Neural cell (in vitro differentiated cells): ENCODE results near the gene ENAH. TPM values are rescaled to one million over a fixed set of nuclear protein-coding genes. Genes with fewer than 3 reads are reported as not detected.

Source experiments
- H2AFZ ChIP-seq: fragments of 200-600, 300-800 bp; sonication (generic), shearing (Covaris generic); 2 replicates; pipeline ENCODE4 v1.6.0; 2014; ENCODE audit warnings: low read depth, mild to moderate bottlenecking, antibody characterized with exemption, low read length, moderate library complexity
- H3F3A ChIP-seq: fragments of 200-600 bp; shearing (Covaris generic); 2 replicates; pipeline ENCODE4 v1.6.1; 2016; ENCODE audit warnings: mild to moderate bottlenecking, moderate library complexity, mixed read lengths, antibody characterized with exemption, low read length; ENCODE audit not compliant: insufficient read depth, poor library complexity, severe bottlenecking
- H3K27ac ChIP-seq: fragments of 200-600, 300-800 bp; sonication (generic), shearing (Covaris generic); 2 replicates; pipeline ENCODE4 v1.5.1; 2014; ENCODE audit warnings: mild to moderate bottlenecking, low read length, moderate library complexity
- H3K27me3 ChIP-seq: fragments of 300-800, 200-600 bp; sonication (generic), shearing (Covaris generic); 2 replicates; pipeline ENCODE4 v1.6.0; 2014; ENCODE audit warnings: mild to moderate bottlenecking, low read depth, low read length, moderate library complexity; ENCODE audit not compliant: insufficient read depth
- H3K36me3 ChIP-seq: fragments of 300-800, 200-600 bp; sonication (generic), shearing (Covaris generic); 2 replicates; pipeline ENCODE4 v1.5.1; 2014; ENCODE audit warnings: mild to moderate bottlenecking, antibody characterized with exemption, low read length, moderate library complexity; ENCODE audit not compliant: insufficient read depth
- H3K4me2 ChIP-seq: fragments of 300-800, 200-600 bp; sonication (generic), shearing (Covaris generic); 2 replicates; pipeline ENCODE4 v1.6.0; 2014; ENCODE audit warnings: mild to moderate bottlenecking, low read length
- H3K4me3 ChIP-seq: fragments of 300-800, 200-600 bp; sonication (generic), shearing (Covaris generic); 2 replicates; pipeline ENCODE4 v1.5.1; 2014; ENCODE audit warnings: mild to moderate bottlenecking, low read length, moderate library complexity
- H3K79me2 ChIP-seq: fragments of 200-600 bp; shearing (Covaris generic); replicated peaks from 2 replicates; pipeline ENCODE4 v1.6.0; 2014; ENCODE audit warnings: mild to moderate bottlenecking, low read length, moderate library complexity; ENCODE audit not compliant: insufficient read depth
- H3K9ac ChIP-seq: fragments of 300-800, 200-600 bp; sonication (generic), shearing (Covaris generic); 2 replicates; pipeline ENCODE4 v1.6.1; 2016; ENCODE audit warnings: mild to moderate bottlenecking, low read length, mixed read lengths
- H3K9me2 ChIP-seq: fragments of 200-600 bp; shearing (Covaris generic); 2 replicates; pipeline ENCODE4 v1.6.1; 2016; ENCODE audit warnings: mild to moderate bottlenecking, low read length, mixed read lengths; ENCODE audit not compliant: insufficient read depth
- H3K9me3 ChIP-seq: fragments of 200-600, 300-800 bp; sonication (generic), shearing (Covaris generic); 2 replicates; pipeline ENCODE4 v1.6.1; 2016; ENCODE audit warnings: mild to moderate bottlenecking, mixed run types, low read length, moderate library complexity, mixed read lengths
- H4K20me1 ChIP-seq: fragments of 200-600 bp; shearing (Covaris generic); 2 replicates; pipeline ENCODE4 v1.6.1; 2016; ENCODE audit warnings: mild to moderate bottlenecking, mixed run types; ENCODE audit not compliant: insufficient read depth
- CTCF ChIP-seq: fragments of 450-650 bp; IDR thresholded peaks from 2 replicates; pipeline ENCODE4 v1.5.1; 2014; ENCODE audit warnings: antibody characterized with exemption, mild to moderate bottlenecking, moderate library complexity; ENCODE audit not compliant: poor library complexity, severe bottlenecking
- EP300 ChIP-seq: fragments of 450-650 bp; conservative IDR thresholded peaks from 2 replicates; pipeline ENCODE4 v1.6.1; 2014; ENCODE audit warnings: antibody characterized with exemption, mild to moderate bottlenecking, moderate library complexity; ENCODE audit not compliant: poor library complexity, severe bottlenecking
- EZH2 ChIP-seq: fragments of 200-600, 300-800 bp; shearing (Covaris generic), sonication (generic); IDR thresholded peaks from 2 replicates; pipeline ENCODE4 v1.6.1; 2014; ENCODE audit warnings: antibody characterized with exemption, low read length, borderline replicate concordance, mild to moderate bottlenecking; ENCODE audit not compliant: insufficient read depth, poor library complexity, severe bottlenecking
- MXI1 ChIP-seq: fragments of 450-650 bp; conservative IDR thresholded peaks from 2 replicates; pipeline ENCODE4 v1.6.1; 2014; ENCODE audit warnings: antibody characterized with exemption, mild to moderate bottlenecking; ENCODE audit not compliant: poor library complexity, severe bottlenecking
- POLR2AphosphoS5 ChIP-seq: IDR thresholded peaks from 2 replicates; pipeline ENCODE4 v1.6.1; 2012
- RAD21 ChIP-seq: fragments of 450-650 bp; conservative IDR thresholded peaks from 2 replicates; pipeline ENCODE4 v1.6.1; 2014; ENCODE audit warnings: antibody characterized with exemption, mild to moderate bottlenecking, moderate library complexity
- REST ChIP-seq: IDR thresholded peaks from 2 replicates; pipeline ENCODE4 v1.6.1; 2012; ENCODE audit warnings: borderline replicate concordance
- SMC3 ChIP-seq: fragments of 450-650 bp; conservative IDR thresholded peaks from 2 replicates; pipeline ENCODE4 v1.6.1; 2014; ENCODE audit warnings: antibody characterized with exemption, mild to moderate bottlenecking, moderate library complexity; ENCODE audit not compliant: poor library complexity
- TAF1 ChIP-seq: IDR thresholded peaks from 2 replicates; pipeline ENCODE4 v1.6.1; 2012; ENCODE audit warnings: low read depth
- polyA plus RNA-seq: library from polyadenylated mRNA; depleted of rRNA; stranded (reverse); fragments of >200 nt; gene quantifications from 2 replicates; pipeline ENCODE4 v1.2.3, GENCODE V29; 2014

Gene ENAH
- polyA plus RNA-seq, 1 donor from 2014 or later = 58.4 TPM

GRCh38 chr1:225650179-225650578 is 2.7 kb downstream of the ENAH start:
- Histone ChIP-seq H3K79me2 (peaks cover 74% of the 10 kb centered on the region), H3K36me3 (no peaks in the 10 kb centered on the region), H3F3A (no peaks in the 10 kb centered on the region), H3K9me2 (no peaks in the 10 kb centered on the region), H3K4me3 (peak overlapping the region; percentile 99), H3K27me3 (no peaks in the 10 kb centered on the region), H3K27ac (no peak overlapping the region), H3K9me3 (no peaks in the 10 kb centered on the region), H3K9ac (no peak overlapping the region), H4K20me1 (no peaks in the 10 kb centered on the region), H3K4me2 (peak overlapping the region; percentile 57), H2AFZ (no peak overlapping the region)
- TF ChIP-seq TAF1 = no peak
- TF ChIP-seq SMC3 = no peak
- TF ChIP-seq EP300 = no peak
- no peak for TF ChIP-seq EZH2
- no peak for TF ChIP-seq MXI1
- no peak for TF ChIP-seq REST
- no peak for TF ChIP-seq RAD21
- no peak for TF ChIP-seq POLR2AphosphoS5
- no peak for TF ChIP-seq CTCF

- H3K27ac ChIP-seq = no peak overlapping the region
- H3K9ac ChIP-seq = no peak overlapping the region
- peaks cover 99% of the 10 kb centered on the region for H3K79me2 ChIP-seq
- H3K9me2 ChIP-seq = no peaks in the 10 kb centered on the region
- H3F3A ChIP-seq = no peaks in the 10 kb centered on the region
- no peak overlapping the region for H3K4me3 ChIP-seq
- H3K9me3 ChIP-seq = no peaks in the 10 kb centered on the region
- no peaks in the 10 kb centered on the region for H4K20me1 ChIP-seq
- H3K4me2 ChIP-seq = no peak overlapping the region
- TF ChIP-seq TAF1 = no peak
- no peak for TF ChIP-seq REST
- TF ChIP-seq SMC3 = no peak
- TF ChIP-seq RAD21 = no peak
- TF ChIP-seq EP300 = no peak
- TF ChIP-seq EZH2 = no peak
- TF ChIP-seq CTCF = no peak
- TF ChIP-seq MXI1 = no peak
- TF ChIP-seq POLR2AphosphoS5 = no peak
- no peaks in the 10 kb centered on the region for H3K27me3 ChIP-seq
- H3K36me3 ChIP-seq = peaks cover 4% of the 10 kb centered on the region
- no peak overlapping the region for H2AFZ ChIP-seq
Measured at GRCh38 chr1:225645194-225645895, 7.6 kb downstream of the ENAH start.
